ENCODE results near the gene SLC6A18. TPM values are rescaled to one million over a fixed set of nuclear protein-coding genes. Genes with fewer than 3 reads are reported as not detected.

The SLC6A18 gene
- polyA plus RNA-seq, 1 experiment: not detected

DNA sequence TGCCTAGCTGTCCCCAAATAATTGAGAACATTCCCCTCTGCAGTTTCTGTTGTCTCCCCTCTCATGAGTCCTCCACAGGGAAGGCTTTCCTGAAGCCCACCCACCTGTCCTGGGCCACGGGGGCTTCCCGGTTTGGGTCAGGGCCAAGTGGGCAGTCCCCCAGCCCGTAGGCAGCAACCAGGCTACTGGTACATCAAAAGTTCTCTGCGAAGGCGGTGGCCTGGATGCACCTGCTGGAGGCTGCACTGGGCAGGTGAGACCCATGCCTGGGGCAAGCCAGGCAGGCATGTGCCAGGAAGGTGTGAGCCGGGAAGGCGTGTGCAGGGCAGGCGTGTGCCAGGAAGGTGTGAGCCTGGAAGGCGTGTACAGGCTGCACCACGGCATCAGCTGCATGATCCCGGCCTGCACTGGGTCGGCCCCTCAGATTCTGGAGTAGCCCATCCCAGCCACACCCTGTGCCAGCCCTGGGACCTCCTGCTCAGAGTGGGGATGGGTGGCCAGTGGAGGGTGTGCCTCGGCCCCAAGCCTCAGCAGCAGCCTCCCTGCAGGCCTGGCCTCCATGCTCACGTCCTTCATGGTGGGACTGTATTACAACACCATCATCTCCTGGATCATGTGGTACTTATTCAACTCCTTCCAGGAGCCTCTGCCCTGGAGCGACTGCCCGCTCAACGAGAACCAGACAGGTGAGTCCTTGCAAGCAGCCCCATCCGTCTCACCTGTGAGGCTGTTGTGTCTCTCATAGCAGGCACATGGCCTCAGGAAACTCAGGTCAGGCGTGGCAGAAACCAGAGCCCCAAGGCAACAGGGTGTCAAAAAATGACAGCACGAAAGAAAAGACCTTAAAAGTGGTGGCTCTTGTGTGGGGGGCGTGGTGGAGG, 15.0 kb upstream of the SLC6A18 start:
- no peaks in the 10 kb centered on the region for H3K36me3 ChIP-seq (ENCODE audit: control insufficient read depth, insufficient read depth, low read length)
- POLR2A ChIA-PET: no interaction called here
- TF ChIP-seq, protein P1, sequence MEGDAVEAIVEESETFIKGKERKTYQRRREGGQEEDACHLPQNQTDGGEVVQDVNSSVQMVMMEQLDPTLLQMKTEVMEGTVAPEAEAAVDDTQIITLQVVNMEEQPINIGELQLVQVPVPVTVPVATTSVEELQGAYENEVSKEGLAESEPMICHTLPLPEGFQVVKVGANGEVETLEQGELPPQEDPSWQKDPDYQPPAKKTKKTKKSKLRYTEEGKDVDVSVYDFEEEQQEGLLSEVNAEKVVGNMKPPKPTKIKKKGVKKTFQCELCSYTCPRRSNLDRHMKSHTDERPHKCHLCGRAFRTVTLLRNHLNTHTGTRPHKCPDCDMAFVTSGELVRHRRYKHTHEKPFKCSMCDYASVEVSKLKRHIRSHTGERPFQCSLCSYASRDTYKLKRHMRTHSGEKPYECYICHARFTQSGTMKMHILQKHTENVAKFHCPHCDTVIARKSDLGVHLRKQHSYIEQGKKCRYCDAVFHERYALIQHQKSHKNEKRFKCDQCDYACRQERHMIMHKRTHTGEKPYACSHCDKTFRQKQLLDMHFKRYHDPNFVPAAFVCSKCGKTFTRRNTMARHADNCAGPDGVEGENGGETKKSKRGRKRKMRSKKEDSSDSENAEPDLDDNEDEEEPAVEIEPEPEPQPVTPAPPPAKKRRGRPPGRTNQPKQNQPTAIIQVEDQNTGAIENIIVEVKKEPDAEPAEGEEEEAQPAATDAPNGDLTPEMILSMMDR (IDR thresholded peaks at IDR 0.05; ENCODE audit: insufficient read depth, low read depth, low read length): no peak

DNA sequence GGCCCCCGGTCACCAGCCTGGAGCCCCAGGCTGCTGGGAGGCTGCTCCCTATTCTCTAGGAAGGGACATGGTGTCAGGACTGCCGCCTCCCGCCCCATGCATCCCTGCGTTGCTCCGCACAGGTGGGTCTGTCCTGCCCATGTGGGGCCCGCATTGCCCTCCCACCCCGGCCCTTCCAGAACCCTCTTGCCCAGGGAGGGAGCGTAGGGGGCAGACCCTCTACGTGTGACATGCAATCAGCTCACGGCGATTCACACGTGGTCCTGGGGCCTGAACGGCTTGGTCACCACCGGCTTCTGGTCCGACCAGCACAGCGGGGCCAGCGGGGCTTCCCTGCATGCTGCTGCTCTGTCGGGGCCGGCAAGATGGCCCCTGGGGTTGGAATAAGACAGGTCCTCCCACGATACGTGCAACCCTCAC, 14.3 kb upstream of the SLC6A18 start:
- TF ChIP-seq, protein P1 (IDR thresholded peaks at IDR 0.05; ENCODE audit: insufficient read depth, low read depth, low read length): no peak
- Histone ChIP-seq H3K4me3 (ENCODE audit: low read depth, low read length) (no peak overlapping the region), H3K27me3 (ENCODE audit: control insufficient read depth, insufficient read depth, low read length) (no peaks in the 10 kb centered on the region; the same call in none of the 2 replicates), H3K36me3 (ENCODE audit: control insufficient read depth, insufficient read depth, low read length) (no peaks in the 10 kb centered on the region)
- POLR2A ChIA-PET: no interaction called here
- no peak for DNase-seq (ENCODE audit: low read depth)
- CTCF ChIA-PET: no interaction called here

More for the DNA sequence above, 15.0 kb upstream of the SLC6A18 start:
- CTCF ChIA-PET: no interaction called here
- Histone ChIP-seq H3K27me3 (ENCODE audit: control insufficient read depth, insufficient read depth, low read length) (no peaks in the 10 kb centered on the region; the same call in none of the 2 replicates), H3K4me3 (ENCODE audit: low read depth, low read length) (no peak overlapping the region)
- no peak for DNase-seq (ENCODE audit: low read depth)

GRCh38 chr5:1211701-1212100, 13.5 kb upstream of the SLC6A18 start:
- CTCF ChIA-PET: no interaction called here
- POLR2A ChIA-PET: no interaction called here
- TF ChIP-seq, protein P1 (IDR thresholded peaks at IDR 0.05; ENCODE audit: insufficient read depth, low read depth, low read length): no peak

DNA sequence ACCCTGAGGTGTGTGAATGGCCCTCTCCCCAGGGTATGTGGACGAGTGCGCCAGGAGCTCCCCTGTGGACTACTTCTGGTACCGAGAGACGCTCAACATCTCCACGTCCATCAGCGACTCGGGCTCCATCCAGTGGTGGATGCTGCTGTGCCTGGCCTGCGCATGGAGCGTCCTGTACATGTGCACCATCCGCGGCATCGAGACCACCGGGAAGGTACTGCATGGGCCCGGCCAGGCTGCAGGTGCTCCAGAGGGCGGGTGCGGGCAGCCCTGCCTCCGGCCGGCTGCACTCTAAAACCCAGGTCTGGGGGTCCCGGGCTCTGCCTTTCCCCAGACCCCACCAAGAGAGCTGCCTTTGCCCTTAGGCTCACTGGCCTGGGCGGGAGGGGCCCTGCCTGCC, 12.9 kb upstream of the SLC6A18 start:
- POLR2A ChIA-PET: no interaction called here
- TF ChIP-seq, protein P1 (IDR thresholded peaks at IDR 0.05; ENCODE audit: insufficient read depth, low read depth, low read length): no peak
- CTCF ChIA-PET: no interaction called here
- no peak for DNase-seq (ENCODE audit: low read depth)
- Histone ChIP-seq H3K27me3 (ENCODE audit: control insufficient read depth, insufficient read depth, low read length) (no peaks in the 10 kb centered on the region; the same call in none of the 2 replicates), H3K4me3 (ENCODE audit: low read depth, low read length) (no peak overlapping the region), H3K36me3 (ENCODE audit: control insufficient read depth, insufficient read depth, low read length) (no peaks in the 10 kb centered on the region)

More at GRCh38 chr5:1211701-1212100, 13.5 kb upstream of the SLC6A18 start:
- Histone ChIP-seq H3K36me3 (ENCODE audit: control insufficient read depth, insufficient read depth, low read length) (no peaks in the 10 kb centered on the region), H3K27me3 (ENCODE audit: control insufficient read depth, insufficient read depth, low read length) (no peaks in the 10 kb centered on the region; the same call in none of the 2 replicates), H3K4me3 (ENCODE audit: low read depth, low read length) (no peak overlapping the region)
- DNase-seq (ENCODE audit: low read depth): no peak

GRCh38 chr5:1212881-1213280, 12.3 kb upstream of the SLC6A18 start:
- TF ChIP-seq, protein P1 (IDR thresholded peaks at IDR 0.05; ENCODE audit: insufficient read depth, low read depth, low read length): no peak
- POLR2A ChIA-PET: no interaction called here
- Histone ChIP-seq H3K36me3 (ENCODE audit: control insufficient read depth, insufficient read depth, low read length) (no peaks in the 10 kb centered on the region), H3K4me3 (ENCODE audit: low read depth, low read length) (no peak overlapping the region), H3K27me3 (ENCODE audit: control insufficient read depth, insufficient read depth, low read length) (no peaks in the 10 kb centered on the region; the same call in none of the 2 replicates)
- CTCF ChIA-PET: no interaction called here
- no peak for DNase-seq (ENCODE audit: low read depth)
